Ascending aorta (tissue), 2 donors: ENCODE measurements around the gene AMBP. TPM values are rescaled to one million over a fixed set of nuclear protein-coding genes. Genes with fewer than 3 reads are reported as not detected.

Experiments used
- DNase-seq, 2 donors: peaks; one replicate each; pipeline ENCODE4 v3.0.0-alpha.2; 2019; ENCODE audit warnings: low spot score in 2 of 2
- H3K27ac ChIP-seq, 2 donors: fragments of 200-600 bp; sonication (generic); one replicate each; pipeline ENCODE4 v1.5.1; 2016 to 2017; ENCODE audit warnings: mild to moderate bottlenecking in 1 of 2
- H3K27me3 ChIP-seq: fragments of 200-600 bp; sonication (generic); one replicate; pipeline ENCODE4 v1.5.1; 2017
- H3K36me3 ChIP-seq, 2 donors: fragments of 200-600 bp; sonication (generic); one replicate each; pipeline ENCODE4 v1.5.1; 2016
- H3K4me1 ChIP-seq, 2 donors: fragments of 200-600 bp; sonication (generic); one replicate each; pipeline ENCODE4 v1.5.1; 2016 to 2017; ENCODE audit warnings: mild to moderate bottlenecking in 1 of 2
- H3K4me3 ChIP-seq, 2 donors: fragments of 200-600 bp; sonication (generic); one replicate each; pipeline ENCODE4 v1.5.1; 2016 to 2017; ENCODE audit warnings: mild to moderate bottlenecking in 1 of 2
- H3K9me3 ChIP-seq, 2 donors: fragments of 200-600 bp; sonication (generic); one replicate each; pipeline ENCODE4 v1.5.1; 2016
- intact Hi-C: fragments of 100-400 bp; cut with DNase I; formaldehyde crosslinking; loops from one replicate; pipeline ENCODE4 v1.15.1; 2023
- total RNA-seq: library from RNA; depleted of rRNA; stranded (reverse); fragments of >200 nt; gene quantifications from one replicate; pipeline ENCODE4 v1.1.0, GENCODE V29; 2016
- TF ChIP-seq, protein P1 (sequence below), 3 experiments: fragments of 200-600 bp in 2 of 3; fragments of 450-650 bp in 1 of 3; sonication (generic) in 2 of 3; IDR thresholded peaks; one replicate each; pipeline ENCODE4 v1.5.1; 2016 to 2019; ENCODE audit warnings: antibody characterized with exemption in 3 of 3, mild to moderate bottlenecking in 1 of 3, moderate library complexity in 1 of 3

AMBP gene
- total RNA-seq, 1 donor from 2014 or later, result 6.6 TPM

DNA sequence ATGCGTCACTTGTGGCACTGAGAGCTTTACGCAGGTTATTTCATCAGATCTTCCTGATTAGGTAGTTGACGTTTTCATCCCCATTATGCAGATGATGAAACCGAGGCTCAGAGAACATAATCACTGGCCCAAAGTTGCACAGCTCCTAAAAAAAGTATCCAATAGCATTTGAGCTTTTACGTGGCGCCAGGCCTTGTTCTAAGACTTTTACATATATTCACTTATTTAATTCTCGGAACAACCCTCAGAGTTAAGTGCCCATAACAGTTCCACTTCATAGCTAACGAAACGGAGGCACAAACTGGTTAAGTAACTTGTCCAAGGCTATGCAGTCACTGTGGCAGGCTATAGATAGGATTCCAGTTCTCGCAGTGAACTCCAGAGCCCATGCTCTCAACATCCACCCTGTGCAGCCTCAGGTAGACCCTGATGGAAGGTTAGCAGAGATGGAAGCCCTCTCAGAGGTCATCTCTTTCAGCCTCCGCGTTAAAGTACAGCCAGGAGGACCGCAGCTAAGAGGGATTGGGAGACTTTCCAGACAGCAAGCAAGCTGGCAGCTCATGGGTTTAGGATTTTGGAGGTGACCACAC is 39.3 kb downstream of the AMBP start:
- TF ChIP-seq, protein P1, sequence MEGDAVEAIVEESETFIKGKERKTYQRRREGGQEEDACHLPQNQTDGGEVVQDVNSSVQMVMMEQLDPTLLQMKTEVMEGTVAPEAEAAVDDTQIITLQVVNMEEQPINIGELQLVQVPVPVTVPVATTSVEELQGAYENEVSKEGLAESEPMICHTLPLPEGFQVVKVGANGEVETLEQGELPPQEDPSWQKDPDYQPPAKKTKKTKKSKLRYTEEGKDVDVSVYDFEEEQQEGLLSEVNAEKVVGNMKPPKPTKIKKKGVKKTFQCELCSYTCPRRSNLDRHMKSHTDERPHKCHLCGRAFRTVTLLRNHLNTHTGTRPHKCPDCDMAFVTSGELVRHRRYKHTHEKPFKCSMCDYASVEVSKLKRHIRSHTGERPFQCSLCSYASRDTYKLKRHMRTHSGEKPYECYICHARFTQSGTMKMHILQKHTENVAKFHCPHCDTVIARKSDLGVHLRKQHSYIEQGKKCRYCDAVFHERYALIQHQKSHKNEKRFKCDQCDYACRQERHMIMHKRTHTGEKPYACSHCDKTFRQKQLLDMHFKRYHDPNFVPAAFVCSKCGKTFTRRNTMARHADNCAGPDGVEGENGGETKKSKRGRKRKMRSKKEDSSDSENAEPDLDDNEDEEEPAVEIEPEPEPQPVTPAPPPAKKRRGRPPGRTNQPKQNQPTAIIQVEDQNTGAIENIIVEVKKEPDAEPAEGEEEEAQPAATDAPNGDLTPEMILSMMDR (IDR thresholded peaks at IDR 0.05), result no peak
- no peak for DNase-seq
- Histone ChIP-seq H3K4me1 (peaks cover 0 to 4% of the 10 kb centered on the region in 2 donors), H3K27ac (no peak overlapping the region), H3K27me3 (no peaks in the 10 kb centered on the region), H3K36me3 (peaks cover 34 to 45% of the 10 kb centered on the region in 2 donors), H3K4me3 (no peak overlapping the region), H3K9me3 (peaks cover 0 to 6% of the 10 kb centered on the region in 2 donors)
- intact Hi-C loops, result no loop called here

GRCh38 chr9:114037961-114038723 is 40.0 kb downstream of the AMBP start:
- Histone ChIP-seq H3K9me3 (no peaks in the 10 kb centered on the region), H3K36me3 (peaks cover 34 to 45% of the 10 kb centered on the region in 2 donors), H3K27me3 (no peaks in the 10 kb centered on the region), H3K4me3 (no peak overlapping the region), H3K4me1 (peaks cover 0 to 4% of the 10 kb centered on the region in 2 donors), H3K27ac (no peak overlapping the region)
- DNase-seq, result peak in 1 of 2 donors; percentile 53
- TF ChIP-seq, protein P1 (IDR thresholded peaks at IDR 0.05), result no peak
- intact Hi-C loops, result no loop called here

DNA sequence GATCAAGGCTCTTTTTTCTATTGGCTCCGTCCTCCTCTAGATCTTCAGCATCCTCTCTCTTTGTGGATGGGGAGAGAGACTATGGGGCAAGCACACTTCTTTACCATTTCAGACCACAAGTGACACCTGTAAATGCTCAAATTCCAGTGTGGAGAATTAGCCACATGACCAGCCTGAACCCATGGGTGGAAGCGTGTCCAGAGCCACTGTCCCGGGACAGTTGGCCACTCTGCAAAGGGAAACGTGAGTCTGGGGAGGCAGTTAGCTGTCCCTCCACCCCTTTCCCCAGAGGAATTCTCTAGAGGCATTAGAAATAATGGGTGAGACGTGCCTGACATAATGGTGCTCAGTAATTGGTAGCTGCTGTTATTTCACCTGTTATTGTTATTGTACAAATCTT is 40.9 kb downstream of the AMBP start:
- peak in 1 of 2 donors; percentile 16 for DNase-seq
- Histone ChIP-seq H3K27me3 (no peaks in the 10 kb centered on the region), H3K4me1 (peaks cover 0 to 10% of the 10 kb centered on the region in 2 donors), H3K27ac (no peak overlapping the region), H3K4me3 (no peak overlapping the region), H3K36me3 (peaks cover 34 to 49% of the 10 kb centered on the region in 2 donors), H3K9me3 (no peaks in the 10 kb centered on the region)
- intact Hi-C loops, result no loop called here
- TF ChIP-seq, protein P1 (IDR thresholded peaks at IDR 0.05), result no peak

- TF ChIP-seq, protein P1 (IDR thresholded peaks at IDR 0.05), result no peak
- DNase-seq, result peak in 1 of 2 donors; percentile 50
- Histone ChIP-seq H3K27me3 (no peaks in the 10 kb centered on the region), H3K36me3 (peaks cover 34 to 46% of the 10 kb centered on the region in 2 donors), H3K27ac (peak overlapping the region; percentile 56 to 67), H3K9me3 (no peaks in the 10 kb centered on the region), H3K4me3 (no peak overlapping the region), H3K4me1 (peaks cover 0 to 13% of the 10 kb centered on the region in 2 donors)
- intact Hi-C loops, result no loop called here
Measured at GRCh38 chr9:114035845-114036801, 42.0 kb downstream of the AMBP start.

- peak in 1 of 2 donors; percentile 67 for DNase-seq
- Histone ChIP-seq H3K4me3 (no peak overlapping the region), H3K9me3 (no peaks in the 10 kb centered on the region), H3K27ac (peak overlapping the region; percentile 56 to 67), H3K36me3 (peaks cover 41 to 46% of the 10 kb centered on the region in 2 donors), H3K27me3 (no peaks in the 10 kb centered on the region), H3K4me1 (peaks cover 0 to 13% of the 10 kb centered on the region in 2 donors)
- TF ChIP-seq, protein P1 (IDR thresholded peaks at IDR 0.05), result no peak
- intact Hi-C loops, result no loop called here
Measured at GRCh38 chr9:114035221-114035844, 42.8 kb downstream of the AMBP start.
